Thoracic aorta (tissue), 2 donors: ENCODE measurements around the gene TRAPPC2L. TPM values are rescaled to one million over a fixed set of nuclear protein-coding genes. Genes with fewer than 3 reads are reported as not detected.

Experiments
- ATAC-seq: fragments of 150-250 bp; one replicate; pipeline ENCODE4 v1.8.0; 2017; ENCODE audit warnings: low read depth; ENCODE audit not compliant: insufficient number of reproducible peaks, low FRiP score
- DNase-seq: peaks from one replicate; pipeline ENCODE4 v3.0.0-alpha.2; 2020; ENCODE audit warnings: low spot score
- H3K27ac ChIP-seq, 2 donors: fragments of 200-600 bp; sonication (generic); 1 replicate in 1 of 2; 2 replicates in 1 of 2; pipeline ENCODE4 v1.5.1; 2016; ENCODE audit warnings: mild to moderate bottlenecking in 2 of 2, moderate library complexity in 2 of 2
- H3K27me3 ChIP-seq: fragments of 200-600 bp; sonication (generic); replicated peaks from 2 replicates; pipeline ENCODE4 v1.6.0; 2016; ENCODE audit warnings: mild to moderate bottlenecking; ENCODE audit not compliant: insufficient read depth
- H3K36me3 ChIP-seq: fragments of 200-600 bp; sonication (generic); one replicate; pipeline ENCODE4 v1.5.1; 2016
- H3K4me1 ChIP-seq, 2 donors: fragments of 200-600 bp; sonication (generic); 1 replicate in 1 of 2; 2 replicates in 1 of 2; pipeline versions ENCODE4 v1.5.1 to v1.6.0; 2016; ENCODE audit warnings: low read depth in 2 of 2, mild to moderate bottlenecking in 1 of 2; ENCODE audit not compliant: control insufficient read depth in 1 of 2
- H3K4me3 ChIP-seq: fragments of 200-600 bp; sonication (generic); 2 replicates; pipeline ENCODE4 v1.5.1; 2016; ENCODE audit warnings: mild to moderate bottlenecking
- H3K9me3 ChIP-seq: fragments of 200-600 bp; sonication (generic); 2 replicates; pipeline ENCODE4 v1.5.1; 2016
- total RNA-seq, 2 donors: library from RNA; depleted of rRNA; stranded (reverse); fragments of >200 nt; gene quantifications; one replicate each; pipeline versions ENCODE4 v1.1.0 to v1.2.3, GENCODE V29; 2016
- TF ChIP-seq, protein P1 (sequence below): fragments of 200-600 bp; sonication (generic); IDR thresholded peaks from one replicate; pipeline ENCODE4 v1.5.1; 2019; ENCODE audit warnings: antibody characterized with exemption

Gene TRAPPC2L
- total RNA-seq, 2 donors from 2014 or later, result 12.4 to 31.4 TPM

DNA sequence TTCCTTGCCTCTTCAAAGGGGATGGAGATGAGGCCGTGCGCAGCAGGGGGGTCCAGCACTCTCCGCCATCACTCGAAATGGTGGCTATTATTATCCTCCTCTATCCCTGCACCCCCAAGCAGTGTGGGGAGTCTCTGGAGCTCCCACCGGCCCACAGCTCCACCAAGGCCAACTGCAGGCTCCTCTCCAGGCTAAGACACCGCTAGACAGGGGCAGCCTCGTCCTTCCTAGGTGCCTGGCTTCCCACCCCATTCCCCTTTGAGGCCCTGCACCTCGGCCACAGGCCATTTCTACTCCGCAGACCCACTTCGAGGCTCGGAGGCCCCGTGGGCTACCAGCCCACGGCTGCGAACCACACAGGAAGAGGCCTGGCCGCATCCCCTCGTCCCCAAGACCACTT lies 49.1 kb downstream of the TRAPPC2L start:
- H3K27me3 ChIP-seq, result no peaks in the 10 kb centered on the region
- no peak overlapping the region for H3K27ac ChIP-seq
- ATAC-seq (no peak), DNase-seq (no peak)
- no peaks in the 10 kb centered on the region for H3K36me3 ChIP-seq
- no peak overlapping the region for H3K4me3 ChIP-seq
- no peaks in the 10 kb centered on the region for H3K9me3 ChIP-seq
- H3K4me1 ChIP-seq, result no peaks in the 10 kb centered on the region
- TF ChIP-seq, protein P1, sequence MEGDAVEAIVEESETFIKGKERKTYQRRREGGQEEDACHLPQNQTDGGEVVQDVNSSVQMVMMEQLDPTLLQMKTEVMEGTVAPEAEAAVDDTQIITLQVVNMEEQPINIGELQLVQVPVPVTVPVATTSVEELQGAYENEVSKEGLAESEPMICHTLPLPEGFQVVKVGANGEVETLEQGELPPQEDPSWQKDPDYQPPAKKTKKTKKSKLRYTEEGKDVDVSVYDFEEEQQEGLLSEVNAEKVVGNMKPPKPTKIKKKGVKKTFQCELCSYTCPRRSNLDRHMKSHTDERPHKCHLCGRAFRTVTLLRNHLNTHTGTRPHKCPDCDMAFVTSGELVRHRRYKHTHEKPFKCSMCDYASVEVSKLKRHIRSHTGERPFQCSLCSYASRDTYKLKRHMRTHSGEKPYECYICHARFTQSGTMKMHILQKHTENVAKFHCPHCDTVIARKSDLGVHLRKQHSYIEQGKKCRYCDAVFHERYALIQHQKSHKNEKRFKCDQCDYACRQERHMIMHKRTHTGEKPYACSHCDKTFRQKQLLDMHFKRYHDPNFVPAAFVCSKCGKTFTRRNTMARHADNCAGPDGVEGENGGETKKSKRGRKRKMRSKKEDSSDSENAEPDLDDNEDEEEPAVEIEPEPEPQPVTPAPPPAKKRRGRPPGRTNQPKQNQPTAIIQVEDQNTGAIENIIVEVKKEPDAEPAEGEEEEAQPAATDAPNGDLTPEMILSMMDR, result no peak

DNA sequence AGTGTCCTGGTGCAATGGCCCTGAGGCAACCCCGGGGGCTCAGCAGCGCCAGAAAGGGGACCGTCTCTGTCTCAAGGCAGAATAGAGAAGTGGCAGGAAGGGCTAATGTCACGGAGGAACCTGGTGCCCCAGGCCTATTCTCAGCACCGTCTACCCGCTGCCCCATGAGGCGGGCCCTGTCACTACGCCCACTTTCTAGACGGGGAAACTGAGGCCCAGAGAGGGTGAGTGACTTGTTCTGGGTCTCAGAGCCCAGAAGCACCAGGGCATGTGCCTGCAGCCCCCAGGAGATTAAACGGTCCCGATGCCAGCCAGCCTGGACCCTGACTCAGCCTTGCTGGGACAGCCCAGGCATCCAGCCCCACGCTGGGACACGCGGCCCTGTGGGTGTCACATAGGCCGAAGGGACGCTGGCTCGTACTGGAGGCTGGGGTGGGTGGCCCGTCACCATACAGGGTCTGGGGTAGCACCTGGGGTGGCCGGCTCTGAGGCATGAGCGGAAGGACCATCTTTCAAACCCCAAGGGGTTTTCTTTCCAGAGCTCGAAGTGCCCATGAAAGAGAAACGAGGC lies 49.7 kb downstream of the TRAPPC2L start:
- no peak overlapping the region for H3K4me3 ChIP-seq
- no peak overlapping the region for H3K27ac ChIP-seq
- DNase-seq (no peak), ATAC-seq (no peak)
- no peaks in the 10 kb centered on the region for H3K9me3 ChIP-seq
- H3K4me1 ChIP-seq, result no peaks in the 10 kb centered on the region
- H3K36me3 ChIP-seq, result no peaks in the 10 kb centered on the region
- TF ChIP-seq, protein P1, result no peak
- no peaks in the 10 kb centered on the region for H3K27me3 ChIP-seq

DNA sequence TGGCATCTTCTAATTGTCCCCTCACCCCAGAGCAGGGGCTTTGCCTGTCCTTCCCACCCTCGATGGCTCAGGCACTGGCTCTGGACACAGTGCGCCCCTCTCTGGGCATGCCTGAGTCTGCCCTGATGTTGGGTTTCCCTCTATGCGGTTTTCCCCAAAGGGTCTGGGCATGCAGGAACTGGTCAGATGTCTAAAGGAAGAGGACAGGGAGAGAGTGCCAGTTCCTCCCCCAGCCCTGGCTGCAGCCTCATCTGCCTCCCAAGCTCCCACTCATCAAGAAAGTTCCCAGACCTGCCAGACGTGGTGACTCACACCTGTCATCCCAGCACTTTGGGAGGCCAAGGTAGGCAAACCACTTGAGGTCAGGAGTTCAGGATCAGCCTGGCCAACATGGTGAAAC lies 50.8 kb downstream of the TRAPPC2L start:
- ATAC-seq, result no peak
- DNase-seq, result no peak
- Histone ChIP-seq H3K36me3 (no peaks in the 10 kb centered on the region), H3K27me3 (no peaks in the 10 kb centered on the region), H3K27ac (no peak overlapping the region), H3K4me1 (no peaks in the 10 kb centered on the region), H3K4me3 (no peak overlapping the region), H3K9me3 (no peaks in the 10 kb centered on the region)
- TF ChIP-seq, protein P1, result no peak

DNA sequence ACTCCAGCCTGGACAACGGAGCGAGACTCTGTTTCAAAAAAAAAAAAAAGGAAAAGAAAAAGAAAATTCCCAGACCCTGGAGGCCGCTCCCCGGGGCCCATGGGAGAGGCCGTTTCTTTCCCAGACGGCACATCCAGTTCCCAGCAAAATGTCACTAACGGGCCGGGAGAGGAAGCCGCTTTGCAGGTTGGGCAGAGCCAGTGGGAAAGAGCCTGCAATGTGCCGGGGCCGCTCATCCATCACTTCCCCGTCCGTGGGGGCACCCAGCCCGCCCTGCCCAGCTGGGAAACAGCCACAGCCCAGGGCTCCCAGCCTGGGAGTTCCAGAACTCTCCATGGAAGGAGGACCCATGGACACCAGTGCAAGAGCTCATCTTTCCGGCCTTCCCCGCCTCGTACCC lies 51.4 kb downstream of the TRAPPC2L start:
- H3K27ac ChIP-seq, result no peak overlapping the region

DNA sequence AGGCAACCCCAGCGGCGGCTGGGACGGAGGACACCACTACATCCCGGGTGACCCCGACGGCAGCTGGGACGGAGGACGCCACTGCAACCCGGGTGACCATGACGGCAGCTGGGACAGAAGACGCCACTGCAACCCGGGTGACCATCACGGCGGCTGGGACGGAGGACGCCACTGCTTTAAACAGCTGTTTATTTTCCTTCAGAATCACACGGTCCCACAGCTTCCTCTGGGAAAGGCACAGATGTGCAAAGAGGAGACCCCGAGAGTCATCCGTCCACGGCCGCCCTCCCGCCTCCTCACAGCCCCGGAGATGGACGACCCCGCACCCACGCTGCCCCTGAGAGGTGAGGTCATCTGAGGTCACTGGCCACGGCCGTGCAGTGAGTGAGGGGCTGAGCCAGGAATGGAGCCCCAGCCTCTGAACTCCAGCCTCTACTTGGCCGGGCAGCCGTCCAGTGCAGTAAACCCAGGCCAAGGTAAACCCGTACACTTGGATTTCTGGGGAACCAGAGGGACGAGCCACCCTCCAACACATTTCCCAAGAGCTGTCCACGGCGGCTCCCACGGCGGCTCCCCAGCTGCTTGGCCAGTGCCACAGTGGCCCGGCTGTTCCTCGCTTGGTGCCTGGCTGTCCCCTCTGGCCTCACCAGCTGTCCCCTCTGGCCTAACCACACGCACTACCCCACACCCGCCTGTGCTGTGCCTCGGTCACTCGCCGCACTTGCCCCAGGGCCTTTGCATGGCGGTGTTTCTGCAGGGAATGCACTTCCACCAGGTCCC lies 52.7 kb downstream of the TRAPPC2L start:
- no peak overlapping the region for H3K4me3 ChIP-seq
- H3K36me3 ChIP-seq, result no peaks in the 10 kb centered on the region
- no peaks in the 10 kb centered on the region for H3K4me1 ChIP-seq
- H3K27me3 ChIP-seq, result no peaks in the 10 kb centered on the region
- TF ChIP-seq, protein P1, result no peak
- DNase-seq (no peak), ATAC-seq (no peak)
- no peak overlapping the region for H3K27ac ChIP-seq
- no peaks in the 10 kb centered on the region for H3K9me3 ChIP-seq

More for the DNA sequence above, 51.4 kb downstream of the TRAPPC2L start:
- Histone ChIP-seq H3K4me3 (no peak overlapping the region), H3K4me1 (no peaks in the 10 kb centered on the region), H3K9me3 (no peaks in the 10 kb centered on the region), H3K36me3 (no peaks in the 10 kb centered on the region), H3K27me3 (no peaks in the 10 kb centered on the region)
- DNase-seq (no peak), ATAC-seq (no peak)
- TF ChIP-seq, protein P1, result no peak
